Upper lobe of left lung (tissue), 4 donors: ENCODE data around the gene ARRDC3.

Experiments used
- CTCF ChIP-seq, 6 experiments: fragments of 450-650 bp in 4 of 6; fragments of 200-600 bp in 2 of 6; sonication (generic) in 2 of 6; IDR thresholded peaks; one replicate each; pipeline ENCODE4 v1.5.1; 2016 to 2019; ENCODE audit warnings: antibody characterized with exemption in 6 of 6
- POLR2A ChIP-seq, 4 donors: fragments of 450-650 bp; IDR thresholded peaks; one replicate each; pipeline ENCODE4 v1.5.1; 2016 to 2017; ENCODE audit warnings: antibody characterized with exemption in 4 of 4, mild to moderate bottlenecking in 2 of 4

GRCh38 chr5:91379914-91380490 is 3.1 kb downstream of the ARRDC3 start:
- peak in 2 of 4 donors; percentile 70 to 82 for TF ChIP-seq POLR2A (IDR thresholded peaks at IDR 0.05)
- TF ChIP-seq CTCF (IDR thresholded peaks at IDR 0.05), result no peak
